Heart left ventricle (tissue), 13 donors: ENCODE results near the gene CD74.

Experiments used
- CTCF ChIP-seq, 12 donors: fragments of 200-600 bp; sonication (generic) in 4 of 12; IDR thresholded peaks; one replicate each; pipeline versions ENCODE4 v1.5.0 to v1.8.0; 2018 to 2022; ENCODE audit warnings: antibody characterized with exemption in 12 of 12, mild to moderate bottlenecking in 5 of 12
- POLR2A ChIP-seq, 2 donors: fragments of 450-650 bp; IDR thresholded peaks; one replicate each; pipeline ENCODE4 v1.6.1; 2017; ENCODE audit warnings: antibody characterized with exemption in 2 of 2, mild to moderate bottlenecking in 2 of 2, moderate library complexity in 2 of 2
- donor health status: ischemic (EF 13 %, LVEDD 7.1; RV severe dilation, severe dysfunction).
- donor health status: DM: no; HTN: yes; CAD: no.
- donor health status: DM: no; HTN: no; CAD: no.
- donor health status: ischemic (EF 25% LVEDD 6.9; RV normal size, moderate dysfunction).
- donor health status: ischemic (EF 25% LVEDD 5.7; RV mildly dilated, moderate dysfunction).
- donor health status: ischemic (EF 35%, LVEDD 5.7; RV mildly dilated, moderate dysfunction).
- donor health status: nonischemic (EF 11% LVEDD 7.7; RV severe dilation, severe dysfunction).
- donor health status: DM: yes; HTN: yes; CAD: no.
- donor health status: PGD.
- donor health status: ischemic (EF 29% LVEDD 5.4; RV normal size, mild dysfunction).
- donor health status: nonischemic (EF 23%, LVEDD 6.1; RV moderate dilation, normal function).

- TF ChIP-seq POLR2A (IDR thresholded peaks at IDR 0.05) (no peak), CTCF (IDR thresholded peaks at IDR 0.05) (no peak)
Observed at GRCh38 chr5:150442699-150443080, 30.0 kb upstream of the CD74 start.
